ENCODE results near the gene DTYMK.

The DTYMK gene

DNA sequence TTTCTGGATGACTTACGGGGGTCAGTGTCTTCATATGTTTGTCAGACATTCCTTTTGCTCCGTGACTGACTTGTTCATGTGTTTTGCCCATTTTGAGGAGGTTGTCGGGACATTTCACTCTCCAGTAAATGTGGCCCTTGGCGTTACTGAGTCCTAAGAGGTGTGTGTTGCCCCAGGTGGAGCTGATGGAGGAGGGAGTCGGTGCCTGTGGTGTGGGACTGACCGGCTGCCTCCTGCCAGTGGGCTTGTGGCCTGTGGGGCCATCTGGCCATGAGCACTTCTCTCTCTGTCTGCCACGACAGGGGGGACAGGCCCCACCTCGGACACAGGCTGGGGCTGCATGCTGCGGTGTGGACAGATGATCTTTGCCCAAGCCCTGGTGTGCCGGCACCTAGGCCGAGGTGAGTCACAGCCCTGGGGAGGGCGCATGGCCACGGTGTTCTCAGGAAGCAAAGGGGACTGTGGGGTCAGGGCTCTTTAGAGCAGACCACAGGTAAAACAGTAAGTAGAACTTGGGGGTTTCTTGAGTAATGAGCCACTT, 33.3 kb downstream of the DTYMK start:
- TF ChIP-seq ZFP3 (CRISPR knock-in tag; IDR thresholded peaks at IDR 0.05): no peak
- no peak for ATAC-seq

- no peak for TF ChIP-seq ZNF8 (CRISPR knock-in tag; IDR thresholded peaks at IDR 0.05)
- no peak for TF ChIP-seq ZFP30 (CRISPR knock-in tag; IDR thresholded peaks at IDR 0.05)
- TF ChIP-seq PPARA (CRISPR knock-in tag; IDR thresholded peaks at IDR 0.05; ENCODE audit: borderline replicate concordance): no peak
- no peak for TF ChIP-seq TCF4 (CRISPR knock-in tag; IDR thresholded peaks at IDR 0.05; ENCODE audit: borderline replicate concordance)
- TF ChIP-seq RARB (CRISPR knock-in tag; IDR thresholded peaks at IDR 0.05): no peak
- no peak for TF ChIP-seq GLIS3 (CRISPR knock-in tag; IDR thresholded peaks at IDR 0.05)
- no peak for TF ChIP-seq BACH2 (CRISPR knock-in tag; IDR thresholded peaks at IDR 0.05; ENCODE audit: borderline replicate concordance)
- TF ChIP-seq, protein P1, sequence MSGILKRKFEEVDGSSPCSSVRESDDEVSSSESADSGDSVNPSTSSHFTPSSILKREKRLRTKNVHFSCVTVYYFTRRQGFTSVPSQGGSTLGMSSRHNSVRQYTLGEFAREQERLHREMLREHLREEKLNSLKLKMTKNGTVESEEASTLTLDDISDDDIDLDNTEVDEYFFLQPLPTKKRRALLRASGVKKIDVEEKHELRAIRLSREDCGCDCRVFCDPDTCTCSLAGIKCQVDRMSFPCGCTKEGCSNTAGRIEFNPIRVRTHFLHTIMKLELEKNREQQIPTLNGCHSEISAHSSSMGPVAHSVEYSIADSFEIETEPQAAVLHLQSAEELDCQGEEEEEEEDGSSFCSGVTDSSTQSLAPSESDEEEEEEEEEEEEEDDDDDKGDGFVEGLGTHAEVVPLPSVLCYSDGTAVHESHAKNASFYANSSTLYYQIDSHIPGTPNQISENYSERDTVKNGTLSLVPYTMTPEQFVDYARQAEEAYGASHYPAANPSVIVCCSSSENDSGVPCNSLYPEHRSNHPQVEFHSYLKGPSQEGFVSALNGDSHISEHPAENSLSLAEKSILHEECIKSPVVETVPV (CRISPR knock-in tag; IDR thresholded peaks at IDR 0.05): no peak
- TF ChIP-seq ISL1 (CRISPR knock-in tag; IDR thresholded peaks at IDR 0.05): no peak
- no peak for TF ChIP-seq TSHZ2 (CRISPR knock-in tag; IDR thresholded peaks at IDR 0.05)
- TF ChIP-seq TOX (CRISPR knock-in tag; IDR thresholded peaks at IDR 0.05; ENCODE audit: borderline replicate concordance): no peak
- TF ChIP-seq, protein P2, sequence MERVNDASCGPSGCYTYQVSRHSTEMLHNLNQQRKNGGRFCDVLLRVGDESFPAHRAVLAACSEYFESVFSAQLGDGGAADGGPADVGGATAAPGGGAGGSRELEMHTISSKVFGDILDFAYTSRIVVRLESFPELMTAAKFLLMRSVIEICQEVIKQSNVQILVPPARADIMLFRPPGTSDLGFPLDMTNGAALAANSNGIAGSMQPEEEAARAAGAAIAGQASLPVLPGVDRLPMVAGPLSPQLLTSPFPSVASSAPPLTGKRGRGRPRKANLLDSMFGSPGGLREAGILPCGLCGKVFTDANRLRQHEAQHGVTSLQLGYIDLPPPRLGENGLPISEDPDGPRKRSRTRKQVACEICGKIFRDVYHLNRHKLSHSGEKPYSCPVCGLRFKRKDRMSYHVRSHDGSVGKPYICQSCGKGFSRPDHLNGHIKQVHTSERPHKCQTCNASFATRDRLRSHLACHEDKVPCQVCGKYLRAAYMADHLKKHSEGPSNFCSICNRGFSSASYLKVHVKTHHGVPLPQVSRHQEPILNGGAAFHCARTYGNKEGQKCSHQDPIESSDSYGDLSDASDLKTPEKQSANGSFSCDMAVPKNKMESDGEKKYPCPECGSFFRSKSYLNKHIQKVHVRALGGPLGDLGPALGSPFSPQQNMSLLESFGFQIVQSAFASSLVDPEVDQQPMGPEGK (CRISPR knock-in tag; IDR thresholded peaks at IDR 0.05; ENCODE audit: borderline replicate concordance): no peak
- no peak for TF ChIP-seq ZC3H10 (CRISPR knock-in tag; IDR thresholded peaks at IDR 0.05)
- TF ChIP-seq ARNTL (CRISPR knock-in tag; IDR thresholded peaks at IDR 0.05; ENCODE audit: borderline replicate concordance, low read depth): no peak
- no peak for TF ChIP-seq ESRRG (CRISPR knock-in tag; IDR thresholded peaks at IDR 0.05)
- no peak for ATAC-seq
Observed at GRCh38 chr2:241652722-241653121, 33.9 kb downstream of the DTYMK start.

GRCh38 chr2:241652142-241652541, 34.5 kb downstream of the DTYMK start:
- TF ChIP-seq TSHZ2 (CRISPR knock-in tag; IDR thresholded peaks at IDR 0.05): no peak
- TF ChIP-seq ZNF565 (CRISPR knock-in tag; conservative IDR thresholded peaks at IDR 0.05; ENCODE audit: low read depth): no peak
- TF ChIP-seq ZC3H10 (CRISPR knock-in tag; IDR thresholded peaks at IDR 0.05): no peak
- no peak for TF ChIP-seq ISL1 (CRISPR knock-in tag; IDR thresholded peaks at IDR 0.05)
- no peak for TF ChIP-seq PPARA (CRISPR knock-in tag; IDR thresholded peaks at IDR 0.05; ENCODE audit: borderline replicate concordance)
- no peak for TF ChIP-seq ZNF70 (CRISPR knock-in tag; IDR thresholded peaks at IDR 0.05)
- ATAC-seq: no peak

- no peak for ATAC-seq
- TF ChIP-seq ESRRG (CRISPR knock-in tag; IDR thresholded peaks at IDR 0.05): no peak
- TF ChIP-seq, protein P1 (CRISPR knock-in tag; IDR thresholded peaks at IDR 0.05): no peak
- no peak for TF ChIP-seq ZC3H10 (CRISPR knock-in tag; IDR thresholded peaks at IDR 0.05)
- no peak for TF ChIP-seq PPARA (CRISPR knock-in tag; IDR thresholded peaks at IDR 0.05; ENCODE audit: borderline replicate concordance)
- no peak for TF ChIP-seq RARB (CRISPR knock-in tag; IDR thresholded peaks at IDR 0.05)
Observed at GRCh38 chr2:241649927-241650326, 36.7 kb downstream of the DTYMK start.
